Glutamatergic neuron (in vitro differentiated cells): Measurements from ENCODE around the gene LRRC26. TPM values are rescaled to one million over a fixed set of nuclear protein-coding genes. Genes with fewer than 3 reads are reported as not detected.

Experiments used
- DNase-seq: peaks from one replicate; pipeline ENCODE4 v3.0.0; 2022
- H3K27ac Mint-ChIP-seq: one replicate; pipeline ENCODE4 v1.8.0; 2020; ENCODE audit warnings: mild to moderate bottlenecking, mixed read lengths, inconsistent platforms; ENCODE audit not compliant: unreplicated experiment
- H3K27me3 Mint-ChIP-seq: one replicate; pipeline ENCODE4 v1.8.0; 2020; ENCODE audit warnings: mild to moderate bottlenecking, moderate library complexity, mixed read lengths, inconsistent platforms; ENCODE audit not compliant: unreplicated experiment
- H3K36me3 Mint-ChIP-seq: one replicate; pipeline ENCODE4 v1.8.0; 2020; ENCODE audit warnings: mild to moderate bottlenecking, mixed read lengths, inconsistent platforms; ENCODE audit not compliant: unreplicated experiment
- H3K4me1 Mint-ChIP-seq: one replicate; pipeline ENCODE4 v1.8.0; 2020; ENCODE audit warnings: mild to moderate bottlenecking, low read depth, mixed read lengths, inconsistent platforms; ENCODE audit not compliant: unreplicated experiment
- H3K4me3 Mint-ChIP-seq: one replicate; pipeline ENCODE4 v1.8.0; 2020; ENCODE audit warnings: mild to moderate bottlenecking, mixed read lengths, inconsistent platforms; ENCODE audit not compliant: unreplicated experiment
- H3K9me3 Mint-ChIP-seq: one replicate; pipeline ENCODE4 v1.8.0; 2020; ENCODE audit warnings: mild to moderate bottlenecking, moderate library complexity, mixed read lengths, inconsistent platforms; ENCODE audit not compliant: unreplicated experiment
- total RNA-seq: library from RNA; stranded (reverse); fragmentation: NEBNext Ultra II Directional; extraction: Animal tissue kit (Norgen Biotek cat#: 25700); gene quantifications from one replicate; pipeline ENCODE4 v1.2.1, GENCODE V29; 2021; ENCODE audit not compliant: unreplicated experiment
- TF ChIP-seq, protein P1 (sequence below): fragments of 200-600 bp; sonication (generic); IDR thresholded peaks from one replicate; pipeline ENCODE4 v1.5.0; 2021; ENCODE audit not compliant: partially characterized antibody, unreplicated experiment

The LRRC26 gene
- total RNA-seq, 1 donor from 2014 or later = 0.98 TPM

DNA sequence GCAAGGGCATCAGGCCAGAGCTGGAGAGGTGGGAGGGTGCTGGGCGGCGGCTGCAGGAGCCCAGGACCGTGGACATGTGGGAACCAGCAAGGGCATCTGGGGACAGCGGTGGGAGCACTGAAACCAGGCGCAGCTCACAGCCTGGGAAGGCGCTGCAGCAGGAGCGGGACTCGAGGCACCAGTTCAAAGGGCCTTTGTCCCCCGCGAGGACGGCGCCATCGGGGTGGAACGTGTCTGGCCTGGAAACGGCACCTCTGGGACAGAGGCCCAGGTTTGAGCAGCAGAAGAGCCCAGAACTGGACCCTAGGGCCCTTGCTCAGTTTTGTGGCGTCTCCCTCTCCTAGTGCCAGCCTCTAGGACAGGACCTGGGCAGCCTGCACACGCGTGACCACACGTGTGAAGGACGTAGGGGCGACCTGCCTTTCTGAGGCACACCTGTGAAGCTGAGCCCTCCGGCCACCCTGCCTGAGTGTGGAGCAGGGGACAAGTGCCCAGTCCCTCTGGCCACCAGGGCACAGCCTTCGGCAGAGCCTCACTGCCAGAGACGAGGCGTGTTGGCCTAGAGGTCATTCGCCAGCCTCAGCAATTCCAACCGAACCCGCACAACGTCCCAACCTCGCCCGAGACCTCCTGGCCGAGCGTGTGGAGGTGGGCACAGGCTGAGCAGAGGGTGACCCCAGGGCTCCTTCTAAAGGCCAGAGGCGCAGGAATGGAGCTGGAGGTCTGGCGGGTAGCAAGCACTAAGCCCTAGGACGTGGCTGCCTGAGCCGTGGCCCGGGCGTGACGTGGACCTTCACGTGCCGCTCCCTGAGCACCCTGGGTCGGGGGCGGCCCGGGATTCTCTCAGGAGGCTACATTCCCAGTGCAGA, 4.2 kb upstream of the LRRC26 start:
- TF ChIP-seq, protein P1, sequence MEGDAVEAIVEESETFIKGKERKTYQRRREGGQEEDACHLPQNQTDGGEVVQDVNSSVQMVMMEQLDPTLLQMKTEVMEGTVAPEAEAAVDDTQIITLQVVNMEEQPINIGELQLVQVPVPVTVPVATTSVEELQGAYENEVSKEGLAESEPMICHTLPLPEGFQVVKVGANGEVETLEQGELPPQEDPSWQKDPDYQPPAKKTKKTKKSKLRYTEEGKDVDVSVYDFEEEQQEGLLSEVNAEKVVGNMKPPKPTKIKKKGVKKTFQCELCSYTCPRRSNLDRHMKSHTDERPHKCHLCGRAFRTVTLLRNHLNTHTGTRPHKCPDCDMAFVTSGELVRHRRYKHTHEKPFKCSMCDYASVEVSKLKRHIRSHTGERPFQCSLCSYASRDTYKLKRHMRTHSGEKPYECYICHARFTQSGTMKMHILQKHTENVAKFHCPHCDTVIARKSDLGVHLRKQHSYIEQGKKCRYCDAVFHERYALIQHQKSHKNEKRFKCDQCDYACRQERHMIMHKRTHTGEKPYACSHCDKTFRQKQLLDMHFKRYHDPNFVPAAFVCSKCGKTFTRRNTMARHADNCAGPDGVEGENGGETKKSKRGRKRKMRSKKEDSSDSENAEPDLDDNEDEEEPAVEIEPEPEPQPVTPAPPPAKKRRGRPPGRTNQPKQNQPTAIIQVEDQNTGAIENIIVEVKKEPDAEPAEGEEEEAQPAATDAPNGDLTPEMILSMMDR = no peak
- H3K36me3 Mint-ChIP-seq = no peaks in the 10 kb centered on the region
- no peaks in the 10 kb centered on the region for H3K4me1 Mint-ChIP-seq
- peaks cover 5% of the 10 kb centered on the region for H3K27me3 Mint-ChIP-seq
- peaks cover 2% of the 10 kb centered on the region for H3K9me3 Mint-ChIP-seq
- no peak overlapping the region for H3K27ac Mint-ChIP-seq
- no peak for DNase-seq
- H3K4me3 Mint-ChIP-seq = no peak overlapping the region

DNA sequence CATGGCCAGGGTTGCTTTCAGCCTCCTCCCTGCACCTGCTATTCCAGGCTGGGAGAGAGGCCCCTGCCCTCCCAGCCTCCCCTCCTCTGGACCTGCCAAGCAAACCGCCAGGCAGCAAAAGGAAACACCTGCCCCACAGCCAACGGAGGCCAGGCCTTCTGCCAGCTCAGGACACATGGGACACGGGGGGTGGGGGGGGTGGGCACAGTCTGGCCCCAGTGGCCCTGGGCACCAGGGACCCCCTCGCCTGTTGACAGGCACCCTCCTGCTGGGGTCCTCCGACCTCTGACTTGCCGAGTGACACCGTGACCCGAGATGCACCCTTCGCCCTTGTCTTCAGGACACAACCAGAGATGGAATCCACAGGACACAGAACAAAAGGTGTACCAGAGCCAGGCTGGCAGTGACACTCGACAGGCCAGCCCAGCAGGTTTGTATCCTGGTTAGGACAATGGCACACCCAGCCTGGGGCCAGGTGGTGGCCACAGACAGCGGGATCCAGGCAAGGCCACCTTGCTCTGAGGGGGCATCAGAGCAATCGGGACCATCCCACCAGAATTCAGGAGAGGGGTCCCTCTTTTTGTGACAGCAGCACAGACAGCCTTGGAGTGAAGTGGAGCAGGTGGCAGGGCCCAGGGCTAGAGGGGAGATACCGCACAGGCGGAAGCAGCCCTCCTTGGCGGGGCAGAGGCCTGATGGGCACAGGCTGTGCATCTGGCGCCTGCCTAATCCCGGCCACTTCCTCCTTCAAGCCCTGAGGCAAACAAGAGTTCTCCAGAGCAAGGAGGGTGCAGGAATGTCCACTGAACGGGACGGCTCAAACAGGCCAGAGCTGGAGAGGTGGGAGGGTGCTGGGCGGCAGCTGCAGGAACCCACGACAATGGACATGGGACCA, 3.3 kb upstream of the LRRC26 start:
- H3K27me3 Mint-ChIP-seq = peaks cover 5% of the 10 kb centered on the region
- DNase-seq = no peak
- no peak overlapping the region for H3K27ac Mint-ChIP-seq
- TF ChIP-seq, protein P1 = no peak
- H3K9me3 Mint-ChIP-seq = peaks cover 2% of the 10 kb centered on the region
- no peak overlapping the region for H3K4me3 Mint-ChIP-seq
- H3K36me3 Mint-ChIP-seq = no peaks in the 10 kb centered on the region
- H3K4me1 Mint-ChIP-seq = no peaks in the 10 kb centered on the region

DNA sequence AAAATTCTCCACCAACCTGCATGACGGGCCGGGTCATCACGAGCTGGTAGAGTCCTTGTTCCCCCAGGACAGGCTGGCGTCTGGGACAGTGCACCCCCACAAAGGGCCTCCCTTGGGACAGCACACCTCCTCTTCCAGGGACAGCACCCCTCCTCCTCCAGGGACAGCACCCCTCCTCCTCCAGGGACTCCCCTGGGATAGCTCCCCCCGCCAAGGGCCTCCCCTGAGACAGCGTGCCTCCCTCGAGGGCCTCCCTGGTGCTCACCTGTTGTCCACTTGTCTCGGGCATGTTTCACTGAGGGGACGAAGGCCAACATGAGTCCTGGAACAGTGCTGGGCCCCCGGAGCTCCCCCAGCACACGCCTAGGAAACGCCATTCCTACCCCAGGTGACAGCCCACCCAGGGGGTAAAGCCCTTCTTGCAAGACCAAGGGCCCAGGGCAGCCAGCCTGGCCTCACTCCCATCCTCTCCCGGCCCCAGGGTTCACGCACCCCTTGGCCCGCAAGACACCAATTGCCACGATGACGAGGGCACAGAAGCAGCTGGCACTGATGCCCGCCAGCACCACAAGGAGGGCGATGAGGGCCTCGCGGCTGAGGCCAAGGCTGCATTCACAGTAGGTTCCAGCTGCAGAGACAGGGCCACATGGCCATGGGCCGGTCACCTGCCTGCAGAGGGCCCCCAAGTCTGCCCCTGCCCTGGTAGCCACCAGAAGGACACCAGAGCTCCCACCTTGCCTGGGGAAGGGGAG, 1.5 kb upstream of the LRRC26 start:
- Mint-ChIP-seq H3K36me3 (no peaks in the 10 kb centered on the region), H3K9me3 (peaks cover 3% of the 10 kb centered on the region), H3K4me3 (no peak overlapping the region), H3K27ac (no peak overlapping the region), H3K4me1 (no peaks in the 10 kb centered on the region), H3K27me3 (peaks cover 9% of the 10 kb centered on the region)
- TF ChIP-seq, protein P1 = no peak
- no peak for DNase-seq

DNA sequence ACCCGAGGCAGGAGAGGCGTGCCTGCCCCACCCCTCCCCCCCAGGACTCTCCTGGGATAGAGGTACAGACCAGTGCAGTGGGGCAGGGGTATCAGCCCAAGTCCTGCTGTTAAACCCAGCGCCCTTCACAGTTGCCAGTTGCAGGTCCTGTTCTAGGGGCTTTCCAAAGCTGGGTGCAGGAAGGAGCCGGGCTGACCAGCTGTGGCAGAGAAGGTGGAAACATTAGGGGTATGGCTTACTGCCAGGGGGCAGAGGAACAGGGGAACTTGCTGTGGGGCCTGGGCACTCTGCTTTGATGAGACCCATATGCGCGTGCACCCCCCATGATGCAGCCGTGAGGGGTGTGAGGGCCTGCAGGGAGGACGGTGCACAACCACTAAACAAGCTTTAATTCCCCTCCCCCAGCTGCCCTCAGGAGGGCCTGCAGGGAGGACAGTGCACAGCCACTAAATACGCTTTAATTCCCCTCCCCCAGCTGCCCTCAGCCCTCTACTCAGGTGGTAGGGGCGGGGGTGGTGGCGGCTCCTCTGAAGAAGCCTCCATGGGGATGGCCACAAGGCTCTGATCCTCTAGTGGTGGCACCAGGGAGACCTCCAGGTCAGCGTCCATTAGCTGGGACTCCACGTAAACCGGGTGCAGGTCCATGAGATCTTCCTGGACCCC, 766 bp upstream of the LRRC26 start:
- H3K9me3 Mint-ChIP-seq = peaks cover 3% of the 10 kb centered on the region

More for the DNA sequence above, 766 bp upstream of the LRRC26 start:
- TF ChIP-seq, protein P1 = no peak
- H3K27me3 Mint-ChIP-seq = peaks cover 9% of the 10 kb centered on the region
- H3K27ac Mint-ChIP-seq = no peak overlapping the region
- H3K4me1 Mint-ChIP-seq = no peaks in the 10 kb centered on the region
- H3K4me3 Mint-ChIP-seq = no peak overlapping the region
- DNase-seq = no peak
- no peaks in the 10 kb centered on the region for H3K36me3 Mint-ChIP-seq
